Measurements from ENCODE around the gene RTEL1. TPM values are rescaled to one million over a fixed set of nuclear protein-coding genes. Genes with fewer than 3 reads are reported as not detected.

RTEL1 gene
- total RNA-seq, 1 experiment from 2014 or later = 33.4 TPM

DNA sequence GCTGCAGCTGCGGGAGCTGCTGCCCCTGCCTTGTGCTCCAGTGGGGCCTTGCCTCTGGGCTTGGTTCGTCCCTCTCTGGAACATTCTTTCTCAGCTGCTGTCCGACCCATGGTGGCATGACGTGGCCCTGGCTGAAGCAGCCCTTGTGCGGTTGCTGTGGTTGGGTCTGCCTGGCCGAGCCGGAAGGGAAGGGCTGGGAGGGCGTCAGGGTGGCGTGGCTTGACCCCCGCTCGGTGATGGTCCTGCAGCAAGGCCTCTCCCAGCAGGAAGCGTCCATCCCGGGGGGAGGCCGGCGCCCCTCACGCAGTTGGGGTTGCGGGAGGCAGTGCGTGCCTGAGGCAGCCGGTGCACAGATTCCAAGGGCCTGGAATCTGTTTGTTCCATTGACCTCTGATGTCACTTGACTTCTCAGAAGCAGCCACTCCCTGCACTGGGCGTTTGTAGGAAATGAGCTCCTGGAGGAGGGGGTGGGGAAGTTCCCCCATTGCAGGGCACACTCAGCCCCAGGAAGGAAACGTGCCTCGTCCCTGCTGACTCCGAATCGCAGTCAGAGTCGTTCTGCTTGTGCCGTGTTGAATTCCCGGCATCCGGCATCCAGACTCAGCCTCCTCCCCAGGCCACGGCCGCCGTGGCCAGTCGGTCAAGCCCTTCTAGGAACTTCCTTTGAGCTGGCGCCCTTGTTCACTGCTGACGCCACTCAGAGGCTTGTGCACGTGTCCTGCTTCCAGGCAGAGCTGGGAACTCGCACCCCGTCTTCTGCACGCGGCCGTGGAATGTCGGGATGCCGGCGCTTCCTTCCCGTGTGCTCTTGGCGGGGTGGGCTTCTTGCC, 28.6 kb downstream of the RTEL1 start:
- H3K9me3 Mint-ChIP-seq = no peaks in the 10 kb centered on the region
- no peak overlapping the region for H3T11ph ChIP-seq (ENCODE audit: low read length)
- no peaks in the 10 kb centered on the region for H3K27me3 ChIP-seq (ENCODE audit: insufficient read depth, low read length)
- no peak overlapping the region for H4K5ac ChIP-seq (ENCODE audit: insufficient read length, low read depth, low read length)
- no peak overlapping the region for H3K4ac ChIP-seq (ENCODE audit: low read depth, low read length)
- H4K8ac ChIP-seq (replicated peaks; ENCODE audit: insufficient read length, low read depth, low read length) = no peak overlapping the region
- no peak overlapping the region for H3K23ac ChIP-seq (ENCODE audit: insufficient read length, low read depth, low read length)
- H2AK5ac ChIP-seq (ENCODE audit: insufficient read length, low read length) = no peak overlapping the region
- H3K4me1 Mint-ChIP-seq = no peaks in the 10 kb centered on the region
- no peak overlapping the region for H3K27ac ChIP-seq (ENCODE audit: insufficient read length, low read depth, low read length)
- H3K4me3 Mint-ChIP-seq = no peak overlapping the region
- H4K20me1 ChIP-seq (ENCODE audit: control insufficient read depth, insufficient read depth, insufficient read length) = no peaks in the 10 kb centered on the region
- H2BK20ac ChIP-seq (ENCODE audit: low read depth, low read length, poor library complexity, severe bottlenecking) = no peak overlapping the region
- H3K23me2 ChIP-seq (ENCODE audit: insufficient read length, low read depth, low read length, poor library complexity, severe bottlenecking) = no peaks in the 10 kb centered on the region
- H2BK12ac ChIP-seq (ENCODE audit: insufficient read length, low read depth, low read length) = no peak overlapping the region
- no peaks in the 10 kb centered on the region; the same call in 1 of the 2 replicates for H3K27me3 Mint-ChIP-seq (ENCODE audit: low read depth)
- no peaks in the 10 kb centered on the region for H3K79me1 ChIP-seq (ENCODE audit: insufficient read depth, low read depth, low read length, poor library complexity, severe bottlenecking)
- H3K4me2 ChIP-seq (ENCODE audit: insufficient read depth, insufficient read length, low read length) = no peak overlapping the region
- H3K36me3 Mint-ChIP-seq (ENCODE audit: insufficient read depth in 1 of 3, low read depth in 3 of 3) = peaks cover 2 to 5% (median 3%) of the 10 kb centered on the region in 3 experiments; a peak in 5 of 7 replicates
- H4K91ac ChIP-seq (ENCODE audit: insufficient read length, low read depth, low read length) = no peak overlapping the region
- no peaks in the 10 kb centered on the region for H3K9me3 ChIP-seq (ENCODE audit: control insufficient read depth, low read depth, low read length)
- no peaks in the 10 kb centered on the region for H3K4me1 ChIP-seq (ENCODE audit: insufficient read depth, low read length)
- H3K18ac ChIP-seq (ENCODE audit: insufficient read length, low read depth, low read length) = no peak overlapping the region
- no peak overlapping the region for H3K56ac ChIP-seq (ENCODE audit: insufficient read length, low read depth, low read length)
- H3K79me2 ChIP-seq (ENCODE audit: insufficient read depth, low read length) = no peaks in the 10 kb centered on the region
- no peak overlapping the region for H2BK15ac ChIP-seq (ENCODE audit: low read depth, low read length)
- WGBS (ENCODE audit: extremely low coverage, insufficient read length, low lambda C conversion rate) = no CpG with 5 or more reads among the region's 45 CpGs
- no peak overlapping the region for H2BK5ac ChIP-seq (ENCODE audit: insufficient read length, low read length)
- TF ChIP-seq, protein P1, sequence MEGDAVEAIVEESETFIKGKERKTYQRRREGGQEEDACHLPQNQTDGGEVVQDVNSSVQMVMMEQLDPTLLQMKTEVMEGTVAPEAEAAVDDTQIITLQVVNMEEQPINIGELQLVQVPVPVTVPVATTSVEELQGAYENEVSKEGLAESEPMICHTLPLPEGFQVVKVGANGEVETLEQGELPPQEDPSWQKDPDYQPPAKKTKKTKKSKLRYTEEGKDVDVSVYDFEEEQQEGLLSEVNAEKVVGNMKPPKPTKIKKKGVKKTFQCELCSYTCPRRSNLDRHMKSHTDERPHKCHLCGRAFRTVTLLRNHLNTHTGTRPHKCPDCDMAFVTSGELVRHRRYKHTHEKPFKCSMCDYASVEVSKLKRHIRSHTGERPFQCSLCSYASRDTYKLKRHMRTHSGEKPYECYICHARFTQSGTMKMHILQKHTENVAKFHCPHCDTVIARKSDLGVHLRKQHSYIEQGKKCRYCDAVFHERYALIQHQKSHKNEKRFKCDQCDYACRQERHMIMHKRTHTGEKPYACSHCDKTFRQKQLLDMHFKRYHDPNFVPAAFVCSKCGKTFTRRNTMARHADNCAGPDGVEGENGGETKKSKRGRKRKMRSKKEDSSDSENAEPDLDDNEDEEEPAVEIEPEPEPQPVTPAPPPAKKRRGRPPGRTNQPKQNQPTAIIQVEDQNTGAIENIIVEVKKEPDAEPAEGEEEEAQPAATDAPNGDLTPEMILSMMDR (conservative IDR thresholded peaks at IDR 0.05) = no peak
- no peak overlapping the region for H3K27ac Mint-ChIP-seq
- no peak for DNase-seq
- no peak overlapping the region; the same call in 1 of the 2 replicates for H3K14ac ChIP-seq (ENCODE audit: insufficient read depth, low read length)
- no peak overlapping the region for H2AFZ ChIP-seq (ENCODE audit: low read length)
- no peak overlapping the region for H3K9ac ChIP-seq (ENCODE audit: extremely low read depth, insufficient read length, low read length)
- H2BK120ac ChIP-seq (ENCODE audit: low read depth, low read length, poor library complexity, severe bottlenecking) = no peak overlapping the region
